HFF-Myc (cell line): ENCODE data around the gene DRGX.

Source experiments
- DNase-seq: peaks from one replicate; pipeline ENCODE4 v3.0.0-alpha.2; 2011; ENCODE audit warnings: low read depth; ENCODE audit errors: extremely low read depth
- H3K4me3 ChIP-seq: replicated peaks from 2 replicates; pipeline ENCODE4 v1.5.1; 2011; ENCODE audit warnings: low read depth, mild to moderate bottlenecking, control low read depth, low read length
- TF ChIP-seq, protein P1 (sequence below): IDR thresholded peaks from 2 replicates; pipeline ENCODE4 v1.5.1; 2012; ENCODE audit warnings: mild to moderate bottlenecking, low read depth, low read length, control low read depth; ENCODE audit errors: missing control alignments

The DRGX gene

DNA sequence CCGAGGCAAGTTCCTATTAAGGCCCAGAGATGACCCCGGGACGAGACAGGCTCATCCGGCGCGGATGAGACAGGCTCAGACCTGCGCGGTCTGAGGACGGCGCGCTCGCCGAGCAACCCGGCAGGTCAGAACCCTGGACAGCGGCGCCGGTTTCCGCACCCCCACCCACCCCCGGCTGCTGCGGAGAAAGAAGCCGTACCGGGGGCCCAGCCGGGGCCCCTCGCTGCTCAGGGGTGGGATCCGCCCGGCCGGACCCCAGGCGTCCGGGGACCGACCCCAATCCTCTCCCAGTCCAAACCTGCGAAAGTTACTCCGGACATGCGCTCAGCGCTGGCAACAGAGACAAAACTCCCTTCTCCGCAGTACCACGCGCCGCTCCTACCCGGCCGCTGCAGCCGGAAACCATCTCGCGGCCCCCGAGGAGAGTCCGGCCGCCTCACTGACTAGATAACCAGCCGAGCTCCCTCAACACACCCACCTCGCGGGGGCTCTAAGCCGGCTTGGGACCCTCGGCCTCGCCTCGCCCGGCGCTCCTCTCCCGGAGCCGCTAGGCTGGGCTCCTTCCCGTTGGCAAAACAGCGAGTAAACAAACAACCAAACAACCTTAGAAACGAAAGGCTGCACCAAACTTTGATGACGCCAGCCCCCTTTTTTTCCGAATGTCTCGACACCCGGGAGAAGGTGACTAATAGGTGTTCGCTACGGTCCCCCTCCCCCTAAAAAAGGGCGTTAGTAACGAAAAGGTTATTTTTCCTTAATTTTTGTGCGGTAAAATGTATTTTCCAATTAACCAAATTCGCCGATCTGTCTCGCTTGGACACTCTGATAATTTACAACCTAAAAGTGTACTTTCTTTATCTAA is 2.3 kb upstream of the DRGX start:
- H3K4me3 ChIP-seq, result no peak overlapping the region
- TF ChIP-seq, protein P1, sequence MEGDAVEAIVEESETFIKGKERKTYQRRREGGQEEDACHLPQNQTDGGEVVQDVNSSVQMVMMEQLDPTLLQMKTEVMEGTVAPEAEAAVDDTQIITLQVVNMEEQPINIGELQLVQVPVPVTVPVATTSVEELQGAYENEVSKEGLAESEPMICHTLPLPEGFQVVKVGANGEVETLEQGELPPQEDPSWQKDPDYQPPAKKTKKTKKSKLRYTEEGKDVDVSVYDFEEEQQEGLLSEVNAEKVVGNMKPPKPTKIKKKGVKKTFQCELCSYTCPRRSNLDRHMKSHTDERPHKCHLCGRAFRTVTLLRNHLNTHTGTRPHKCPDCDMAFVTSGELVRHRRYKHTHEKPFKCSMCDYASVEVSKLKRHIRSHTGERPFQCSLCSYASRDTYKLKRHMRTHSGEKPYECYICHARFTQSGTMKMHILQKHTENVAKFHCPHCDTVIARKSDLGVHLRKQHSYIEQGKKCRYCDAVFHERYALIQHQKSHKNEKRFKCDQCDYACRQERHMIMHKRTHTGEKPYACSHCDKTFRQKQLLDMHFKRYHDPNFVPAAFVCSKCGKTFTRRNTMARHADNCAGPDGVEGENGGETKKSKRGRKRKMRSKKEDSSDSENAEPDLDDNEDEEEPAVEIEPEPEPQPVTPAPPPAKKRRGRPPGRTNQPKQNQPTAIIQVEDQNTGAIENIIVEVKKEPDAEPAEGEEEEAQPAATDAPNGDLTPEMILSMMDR, result no peak
- no peak for DNase-seq

DNA sequence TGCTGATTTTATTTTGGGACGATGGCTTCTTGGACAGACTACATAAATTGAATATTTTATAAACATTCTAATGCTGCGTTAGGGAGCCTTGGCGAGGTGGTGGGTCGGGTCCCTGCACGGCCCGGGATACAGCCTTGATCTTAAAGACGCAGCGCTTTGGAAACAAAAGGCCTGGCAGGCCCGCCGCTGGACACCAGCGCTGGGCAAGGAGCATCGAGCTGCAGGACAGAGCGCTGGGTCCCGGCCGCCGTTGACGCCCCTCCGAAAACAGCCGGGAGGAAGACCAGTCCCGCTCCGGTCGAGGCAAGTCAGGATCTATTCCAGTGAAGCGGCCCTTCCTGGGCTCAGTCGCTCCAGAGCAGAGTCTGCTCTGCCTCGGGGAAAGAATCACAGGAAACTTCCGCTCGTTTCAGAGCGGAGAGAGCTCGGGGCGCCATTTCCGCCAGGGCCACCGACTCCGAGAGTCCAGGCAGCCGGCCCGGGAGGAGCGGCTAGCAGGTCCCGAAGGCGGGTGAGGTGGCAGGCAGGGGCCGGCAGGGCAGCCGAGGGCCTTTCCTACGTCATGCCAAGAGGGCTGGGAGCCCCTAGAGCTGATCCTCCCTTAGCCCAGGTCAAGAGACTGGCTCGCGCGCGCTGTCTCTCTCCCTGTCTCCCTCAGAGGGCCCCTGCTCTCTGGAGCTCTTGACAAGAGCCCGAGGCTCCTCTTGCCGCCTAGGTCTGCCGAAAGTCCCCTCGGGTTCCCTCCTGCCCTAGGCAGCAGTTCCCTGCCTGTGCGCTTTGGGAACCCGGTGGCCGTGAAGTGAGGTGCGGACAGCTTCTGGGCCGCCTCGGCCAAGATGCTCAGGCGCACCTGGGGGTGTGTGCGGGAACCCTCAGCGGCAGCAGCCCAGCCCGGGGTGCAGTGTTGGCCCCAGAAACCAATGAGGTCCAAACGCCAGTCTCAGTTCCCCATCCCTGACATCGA is 1.4 kb upstream of the DRGX start:
- DNase-seq, result no peak
- TF ChIP-seq, protein P1, result no peak
- H3K4me3 ChIP-seq, result no peak overlapping the region

DNA sequence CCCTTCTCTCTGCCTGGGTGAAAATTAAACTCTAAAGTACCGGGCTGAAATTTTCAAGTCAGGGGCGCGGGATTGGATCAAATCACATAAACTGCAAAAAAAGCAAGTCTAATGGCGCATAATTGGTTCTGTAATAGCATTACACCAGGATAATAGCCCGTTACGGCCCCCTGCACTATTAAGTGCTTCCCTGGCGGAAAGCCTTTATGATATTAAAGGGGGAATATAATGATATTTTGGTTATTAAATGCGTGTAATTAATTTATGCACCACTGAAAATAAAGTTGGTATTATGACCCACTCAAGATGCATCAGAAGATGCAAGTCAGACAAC is 744 bp upstream of the DRGX start:
- no peak overlapping the region for H3K4me3 ChIP-seq
- DNase-seq, result no peak
- TF ChIP-seq, protein P1, result no peak

DNA sequence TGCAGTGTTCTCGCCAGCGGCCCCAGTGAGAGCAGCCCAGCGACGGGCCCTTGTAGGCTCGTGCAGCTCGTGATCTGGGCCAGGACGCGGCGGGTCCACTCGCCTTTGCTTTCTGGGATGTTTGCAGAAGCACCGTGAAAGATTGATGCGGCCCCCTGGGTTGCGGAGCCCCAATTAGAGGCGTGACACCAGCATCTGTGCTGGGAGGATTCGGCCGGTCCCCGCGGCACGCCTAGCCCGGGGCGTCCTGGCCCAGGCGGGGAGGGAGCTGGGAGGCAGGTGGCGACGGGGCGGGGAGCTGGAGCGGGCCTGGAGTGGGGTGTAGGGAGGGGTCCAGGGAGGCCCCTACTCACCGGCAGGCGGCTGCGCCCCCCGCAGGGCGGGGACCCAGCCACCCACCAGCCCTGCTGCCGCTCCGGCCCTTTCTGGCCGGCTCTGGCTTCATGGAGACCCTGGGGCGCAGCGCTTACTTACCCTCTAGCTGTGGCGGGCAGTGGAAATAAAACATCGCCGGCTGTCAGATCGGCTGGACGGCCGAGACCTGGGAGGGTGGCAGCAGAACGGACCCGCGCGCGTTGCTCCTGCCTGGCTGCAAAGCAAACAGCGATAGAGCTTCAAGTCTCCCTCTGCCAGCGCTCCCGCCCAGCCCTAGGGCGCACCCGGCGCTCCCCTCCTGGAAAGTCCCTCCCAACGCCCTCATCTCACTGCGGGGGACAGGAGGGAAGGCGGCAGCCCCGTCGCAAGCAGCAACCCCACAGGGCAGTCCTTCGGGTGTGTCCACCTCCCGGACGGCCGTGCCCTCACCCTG is 752 bp downstream of the DRGX start:
- no peak overlapping the region for H3K4me3 ChIP-seq
- TF ChIP-seq, protein P1, result no peak
- no peak for DNase-seq

DNA sequence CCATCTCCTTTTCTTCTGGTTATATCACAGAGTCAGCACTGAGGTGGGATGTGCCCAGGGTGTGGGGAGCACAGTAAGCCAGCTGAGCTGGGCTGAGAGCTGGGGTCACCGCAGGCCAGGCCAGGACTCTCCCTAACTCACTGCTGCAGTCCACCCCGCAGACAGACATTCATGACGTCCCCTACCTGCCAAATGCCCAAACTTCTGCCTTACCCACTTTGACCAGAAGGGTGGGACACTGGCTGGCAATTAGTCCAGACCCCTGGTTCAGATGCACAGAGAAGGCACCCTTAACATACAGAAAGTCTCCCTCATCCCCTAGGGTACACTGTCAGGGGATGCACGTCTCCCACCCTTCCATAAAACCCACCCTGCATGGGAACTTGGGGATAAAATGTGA is 2.1 kb downstream of the DRGX start:
- TF ChIP-seq, protein P1, result no peak
- no peak for DNase-seq
- H3K4me3 ChIP-seq, result no peak overlapping the region

DNA sequence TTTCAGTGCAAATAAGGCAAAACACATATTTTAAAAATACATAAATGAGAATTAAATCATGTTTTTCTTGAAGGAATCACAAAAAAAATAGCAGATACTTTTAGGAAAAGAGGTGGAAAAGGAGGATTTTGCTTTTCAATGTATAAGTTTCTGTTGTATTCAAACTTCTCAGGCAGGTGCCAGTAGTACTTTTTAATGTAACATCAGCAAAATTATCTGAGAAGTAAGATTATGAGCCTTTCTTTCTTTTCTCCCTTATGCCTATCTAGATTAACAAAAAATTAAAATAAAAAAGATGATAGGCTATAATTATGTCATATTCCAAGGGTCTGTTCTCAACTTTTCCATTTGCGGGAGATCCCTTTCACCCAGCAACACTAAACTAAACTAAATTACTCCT is 2.6 kb downstream of the DRGX start:
- TF ChIP-seq, protein P1, result no peak
- DNase-seq, result no peak
- no peak overlapping the region for H3K4me3 ChIP-seq
